Chondrocyte (in vitro differentiated cells): ENCODE results near the gene CAPN10. TPM values are rescaled to one million over a fixed set of nuclear protein-coding genes. Genes with fewer than 3 reads are reported as not detected.

Experiments used
- DNase-seq: peaks from one replicate; pipeline ENCODE4 v3.0.0; 2021; ENCODE audit warnings: mixed read lengths, low spot score
- H3K27ac Mint-ChIP-seq: one replicate; pipeline ENCODE4 v1.8.0; 2021; ENCODE audit warnings: mild to moderate bottlenecking, moderate library complexity, mixed read lengths; ENCODE audit not compliant: unreplicated experiment
- H3K27me3 Mint-ChIP-seq: 2 replicates; pipeline ENCODE4 v1.8.0; 2021; ENCODE audit warnings: low read depth, mixed read lengths
- H3K36me3 Mint-ChIP-seq: 2 replicates; pipeline ENCODE4 v1.8.0; 2021; ENCODE audit warnings: low read depth, mixed read lengths
- H3K4me1 Mint-ChIP-seq: 2 replicates; pipeline ENCODE4 v1.8.0; 2021; ENCODE audit warnings: low read depth, mild to moderate bottlenecking, mixed read lengths
- H3K4me3 Mint-ChIP-seq: one replicate; pipeline ENCODE4 v1.8.0; 2021; ENCODE audit warnings: mild to moderate bottlenecking, moderate library complexity, mixed read lengths; ENCODE audit not compliant: unreplicated experiment
- H3K9me3 Mint-ChIP-seq: 2 replicates; pipeline ENCODE4 v1.8.0; 2021; ENCODE audit warnings: low read depth, mixed read lengths
- total RNA-seq: library from RNA; stranded (reverse); gene quantifications from 3 replicates; pipeline ENCODE4 v1.2.1, GENCODE V29; 2021
- TF ChIP-seq, protein P1 (sequence below): fragments of 200-600 bp; sonication (generic); IDR thresholded peaks from 2 replicates; pipeline ENCODE4 v1.5.0; 2021; ENCODE audit warnings: antibody characterized with exemption, mild to moderate bottlenecking, moderate library complexity

Gene CAPN10
- total RNA-seq, 1 donor from 2014 or later, result 22.7 TPM

DNA sequence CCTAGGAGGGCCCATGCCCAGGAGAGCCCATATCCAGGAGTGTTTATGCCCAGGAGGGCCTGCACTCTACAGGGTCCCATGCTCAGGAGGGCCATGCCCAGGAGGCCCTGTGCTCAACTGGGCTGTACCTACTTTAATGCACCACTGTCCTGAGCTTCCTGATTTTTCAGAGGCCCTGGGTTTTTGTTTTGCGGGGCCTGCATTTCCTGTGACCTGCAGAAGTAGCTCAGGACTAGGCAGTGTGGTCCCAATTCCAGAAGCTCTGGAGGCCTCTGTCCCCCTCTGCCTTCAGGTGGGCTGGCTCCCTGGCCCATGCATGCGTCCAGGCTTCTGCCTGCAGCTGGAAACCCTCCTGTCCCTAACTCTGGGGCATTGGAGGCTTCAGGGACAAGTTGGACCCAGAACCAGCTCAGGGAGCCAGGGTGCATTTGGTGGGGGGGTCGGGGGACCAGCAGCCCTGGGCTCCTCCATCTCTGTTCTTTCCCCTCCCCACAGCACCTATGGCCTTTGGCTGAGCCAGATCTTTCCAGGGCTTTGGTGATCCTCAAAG is 49.5 kb downstream of the CAPN10 start:
- TF ChIP-seq, protein P1, sequence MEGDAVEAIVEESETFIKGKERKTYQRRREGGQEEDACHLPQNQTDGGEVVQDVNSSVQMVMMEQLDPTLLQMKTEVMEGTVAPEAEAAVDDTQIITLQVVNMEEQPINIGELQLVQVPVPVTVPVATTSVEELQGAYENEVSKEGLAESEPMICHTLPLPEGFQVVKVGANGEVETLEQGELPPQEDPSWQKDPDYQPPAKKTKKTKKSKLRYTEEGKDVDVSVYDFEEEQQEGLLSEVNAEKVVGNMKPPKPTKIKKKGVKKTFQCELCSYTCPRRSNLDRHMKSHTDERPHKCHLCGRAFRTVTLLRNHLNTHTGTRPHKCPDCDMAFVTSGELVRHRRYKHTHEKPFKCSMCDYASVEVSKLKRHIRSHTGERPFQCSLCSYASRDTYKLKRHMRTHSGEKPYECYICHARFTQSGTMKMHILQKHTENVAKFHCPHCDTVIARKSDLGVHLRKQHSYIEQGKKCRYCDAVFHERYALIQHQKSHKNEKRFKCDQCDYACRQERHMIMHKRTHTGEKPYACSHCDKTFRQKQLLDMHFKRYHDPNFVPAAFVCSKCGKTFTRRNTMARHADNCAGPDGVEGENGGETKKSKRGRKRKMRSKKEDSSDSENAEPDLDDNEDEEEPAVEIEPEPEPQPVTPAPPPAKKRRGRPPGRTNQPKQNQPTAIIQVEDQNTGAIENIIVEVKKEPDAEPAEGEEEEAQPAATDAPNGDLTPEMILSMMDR, result no peak
- peaks cover 12% of the 10 kb centered on the region for H3K9me3 Mint-ChIP-seq
- H3K4me3 Mint-ChIP-seq, result no peak overlapping the region
- peaks cover 4% of the 10 kb centered on the region for H3K36me3 Mint-ChIP-seq
- DNase-seq, result no peak
- H3K27ac Mint-ChIP-seq, result no peak overlapping the region
- peaks cover 11% of the 10 kb centered on the region for H3K27me3 Mint-ChIP-seq
- H3K4me1 Mint-ChIP-seq, result no peaks in the 10 kb centered on the region

DNA sequence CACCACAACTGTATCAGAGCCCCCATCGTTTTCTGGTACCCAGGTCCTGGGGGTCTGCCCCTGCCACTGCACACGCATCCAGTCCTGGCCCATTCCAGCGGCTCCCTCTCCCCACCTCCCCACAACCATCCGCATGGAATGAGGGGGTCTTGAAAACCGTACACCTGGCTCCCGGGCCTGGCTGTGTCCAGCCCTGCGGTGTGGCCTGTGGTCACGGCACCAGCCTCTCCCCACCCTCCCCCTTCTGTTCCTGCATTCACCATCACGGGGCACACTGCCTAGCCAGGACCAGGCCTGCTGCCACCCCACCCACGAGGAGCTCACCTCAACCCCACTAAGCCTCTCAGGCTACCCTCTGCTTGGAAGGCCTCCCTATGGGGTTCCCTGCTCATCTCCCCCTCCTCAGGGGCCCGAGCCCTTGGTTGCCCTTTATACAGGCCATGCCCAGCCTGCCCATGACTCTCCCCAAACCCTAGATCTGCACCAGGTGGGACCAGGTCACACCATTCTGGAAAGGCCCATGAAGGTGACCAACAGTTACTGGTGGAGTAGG is 50.1 kb downstream of the CAPN10 start:
- H3K4me3 Mint-ChIP-seq, result no peak overlapping the region
- peaks cover 4% of the 10 kb centered on the region for H3K36me3 Mint-ChIP-seq
- H3K4me1 Mint-ChIP-seq, result no peaks in the 10 kb centered on the region
- H3K9me3 Mint-ChIP-seq, result peaks cover 12% of the 10 kb centered on the region
- peak; percentile 64 for DNase-seq
- H3K27me3 Mint-ChIP-seq, result peaks cover 11% of the 10 kb centered on the region
- TF ChIP-seq, protein P1, result no peak
- H3K27ac Mint-ChIP-seq, result no peak overlapping the region

DNA sequence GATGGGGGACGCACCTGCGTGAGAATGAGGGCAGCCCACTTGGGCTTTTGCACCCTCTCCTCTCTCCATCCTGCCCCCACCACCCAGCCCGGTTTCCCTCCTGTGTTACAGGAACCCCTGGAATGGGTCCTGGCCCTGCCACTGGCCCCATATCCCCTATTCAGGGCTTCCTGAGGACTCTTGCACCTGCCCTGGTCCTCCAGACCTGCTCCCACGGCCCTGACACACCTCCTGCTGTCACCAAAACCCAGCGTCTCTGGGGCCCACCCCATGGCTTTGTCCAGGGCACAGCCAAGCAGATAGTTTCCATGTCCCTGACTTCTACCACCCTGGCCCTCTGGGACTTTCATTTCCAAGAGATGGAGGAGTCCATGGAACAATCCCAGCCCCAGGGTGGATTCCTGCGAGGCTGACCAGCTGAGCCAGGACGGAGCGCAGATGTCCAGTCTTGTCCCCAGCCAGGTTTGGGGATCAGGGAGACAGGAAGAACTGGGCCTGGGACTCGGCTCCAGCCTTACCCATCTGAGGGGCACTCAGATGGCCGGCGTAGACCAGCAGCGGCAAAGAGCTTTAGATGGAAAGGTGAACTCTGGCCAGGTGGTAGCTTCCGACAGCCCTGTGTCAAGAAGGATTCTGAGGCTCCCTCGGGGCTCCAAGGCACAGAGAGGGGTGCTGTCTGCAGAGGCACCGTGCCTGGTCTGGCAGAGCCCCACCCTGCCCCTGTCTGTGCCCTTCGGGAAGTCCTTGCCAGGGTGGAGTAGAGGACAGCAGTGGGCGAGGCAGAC is 50.8 kb downstream of the CAPN10 start:
- Mint-ChIP-seq H3K4me3 (no peak overlapping the region), H3K27me3 (peaks cover 11% of the 10 kb centered on the region), H3K36me3 (peaks cover 4% of the 10 kb centered on the region), H3K27ac (no peak overlapping the region), H3K4me1 (no peaks in the 10 kb centered on the region), H3K9me3 (peaks cover 12% of the 10 kb centered on the region)
- TF ChIP-seq, protein P1, result no peak
- DNase-seq, result peak; percentile 77

DNA sequence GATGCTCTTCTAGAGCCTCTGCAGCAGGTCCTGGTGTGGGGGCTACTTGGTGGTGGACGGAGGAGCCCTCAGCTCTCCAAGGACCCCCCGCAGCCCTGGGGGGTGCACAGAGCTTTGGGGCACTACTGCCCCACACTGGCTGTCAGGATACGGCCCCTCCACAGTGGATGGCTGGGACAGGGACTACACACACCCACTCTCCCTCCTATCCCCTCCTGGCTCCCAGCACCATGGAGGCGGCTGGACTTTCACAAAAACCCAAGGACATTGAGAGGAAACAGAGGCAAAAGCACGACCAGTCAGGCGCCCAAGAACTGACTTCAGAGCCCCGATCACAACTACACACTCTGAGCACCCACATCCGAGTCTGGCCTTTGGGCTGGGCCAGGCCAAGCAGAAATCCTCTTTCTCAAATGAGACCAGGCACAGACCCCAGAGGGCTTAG is 51.4 kb downstream of the CAPN10 start:
- peaks cover 4% of the 10 kb centered on the region for H3K36me3 Mint-ChIP-seq
- peaks cover 11% of the 10 kb centered on the region for H3K27me3 Mint-ChIP-seq
- H3K27ac Mint-ChIP-seq, result no peak overlapping the region
- TF ChIP-seq, protein P1, result no peak
- no peaks in the 10 kb centered on the region for H3K4me1 Mint-ChIP-seq
- peaks cover 12% of the 10 kb centered on the region for H3K9me3 Mint-ChIP-seq
- no peak overlapping the region for H3K4me3 Mint-ChIP-seq
- no peak for DNase-seq

DNA sequence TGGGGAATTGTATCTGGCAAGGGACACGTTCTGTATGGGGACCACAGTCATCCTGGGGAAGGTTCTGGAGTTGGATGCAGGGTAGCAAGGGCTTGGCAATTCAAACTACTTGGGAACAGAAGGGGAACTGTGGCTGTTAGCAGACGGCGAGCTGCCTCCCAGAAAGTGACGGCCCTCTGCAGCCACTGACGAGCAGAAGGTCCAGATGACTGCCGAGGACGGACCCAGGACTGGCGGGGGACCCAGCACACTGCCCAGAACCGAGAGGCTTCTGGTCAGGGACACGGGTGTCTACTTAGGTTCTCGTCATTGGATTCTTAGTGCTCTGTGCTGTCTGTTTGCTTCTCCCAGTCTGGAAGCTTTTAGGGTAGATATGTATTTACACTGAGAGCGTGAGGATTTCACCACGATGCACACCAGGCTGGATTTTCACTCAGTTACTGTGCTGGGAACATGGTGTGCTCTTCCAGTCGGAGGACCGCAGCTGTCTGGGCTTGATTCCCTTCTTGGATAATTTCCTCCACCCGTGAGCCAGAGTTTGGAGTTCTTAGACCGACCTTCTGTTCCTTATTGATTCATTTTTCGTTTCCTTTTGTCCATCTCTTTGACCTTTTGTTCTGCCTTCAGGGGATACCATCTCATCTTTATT is 52.1 kb downstream of the CAPN10 start:
- Mint-ChIP-seq H3K27ac (no peak overlapping the region), H3K4me3 (no peak overlapping the region), H3K4me1 (no peaks in the 10 kb centered on the region), H3K36me3 (no peaks in the 10 kb centered on the region), H3K27me3 (peaks cover 16% of the 10 kb centered on the region), H3K9me3 (peaks cover 8% of the 10 kb centered on the region)
- peak; percentile 73 for DNase-seq
- TF ChIP-seq, protein P1, result no peak
